GM12865 (cell line): ENCODE results near the gene ARHGEF1.

Source experiments
- DNase-seq: peaks from one replicate; pipeline ENCODE4 v3.0.0; 2010; ENCODE audit warnings: low read depth
- H3K4me3 ChIP-seq: 2 replicates; pipeline ENCODE4 v1.5.1; 2011; ENCODE audit warnings: mild to moderate bottlenecking, low read depth, low read length, control low read depth
- CTCF ChIP-seq: IDR thresholded peaks from 2 replicates; pipeline ENCODE4 v1.5.1; 2011; ENCODE audit warnings: low read length, control low read depth, low read depth, inconsistent platforms; ENCODE audit not compliant: insufficient read depth; ENCODE audit errors: missing control alignments

Gene ARHGEF1

GRCh38 chr19:41845051-41845590 lies 37.9 kb upstream of the ARHGEF1 start:
- no peak overlapping the region for H3K4me3 ChIP-seq
- DNase-seq = no peak
- no peak for TF ChIP-seq CTCF

GRCh38 chr19:41847351-41848105 lies 35.5 kb upstream of the ARHGEF1 start:
- no peak for TF ChIP-seq CTCF

GRCh38 chr19:41848666-41849065 lies 34.3 kb upstream of the ARHGEF1 start:
- no peak for DNase-seq
- no peak overlapping the region for H3K4me3 ChIP-seq
- no peak for TF ChIP-seq CTCF

More at GRCh38 chr19:41847351-41848105, 35.5 kb upstream of the ARHGEF1 start:
- H3K4me3 ChIP-seq = no peak overlapping the region
- no peak for DNase-seq

GRCh38 chr19:41849067-41849466 lies 33.9 kb upstream of the ARHGEF1 start:
- H3K4me3 ChIP-seq = no peak overlapping the region
- TF ChIP-seq CTCF = no peak
- no peak for DNase-seq

- no peak for DNase-seq
- TF ChIP-seq CTCF = no peak
- no peak overlapping the region for H3K4me3 ChIP-seq
These were observed 32.6 kb upstream of the ARHGEF1 start for GRCh38 chr19:41850381-41850780.

GRCh38 chr19:41851456-41851855 lies 31.5 kb upstream of the ARHGEF1 start:
- H3K4me3 ChIP-seq = no peak overlapping the region
- DNase-seq = no peak
- no peak for TF ChIP-seq CTCF
